CD4-positive, alpha-beta T cell treated with Interleukin-12 subunit alpha and Interleukin-12 subunit beta, for 1 hour (primary cell): Measurements from ENCODE around the gene TTC31.
"Not testable (repeated sequence)": the region's sequence is repeated elsewhere in the genome, so short reads cannot be mapped to it uniquely, and the experiment has no call there.

Experiments
- DNase-seq: peaks from one replicate; pipeline ENCODE4 v3.0.0-alpha.2; 2020

TTC31 gene

GRCh38 chr2:74482801-74483674 is at the start of gene TTC31, which contains the start of gene CCDC142:
TTC31 (plus strand) TSS chr2:74483081; CDS start chr2:74483096, 15 bp downstream.
CCDC142 (minus strand) TSS chr2:74482998; CDS start chr2:74482837, 161 bp downstream.
- DNase-seq, result peak; percentile 95

- DNase-seq, result no peak
Observed at GRCh38 chr2:74436111-74436805, 46.6 kb upstream of the TTC31 start.

- DNase-seq, result no peak
Observed at GRCh38 chr2:74436848-74437695, 45.8 kb upstream of the TTC31 start.

GRCh38 chr2:74438248-74438647 is 44.6 kb upstream of the TTC31 start:
- no peak for DNase-seq

- DNase-seq, result no peak
Observed at GRCh38 chr2:74439373-74439772, 43.5 kb upstream of the TTC31 start.

- DNase-seq, result no peak
Observed at GRCh38 chr2:74439803-74440377, 43.0 kb upstream of the TTC31 start.

- DNase-seq, result peak; percentile 46
Observed at GRCh38 chr2:74440378-74441169, 42.3 kb upstream of the TTC31 start.

- DNase-seq, result no peak
Observed at GRCh38 chr2:74441170-74441689, 41.7 kb upstream of the TTC31 start.

- peak; percentile 50 for DNase-seq
Observed at GRCh38 chr2:74441690-74442482, 41.0 kb upstream of the TTC31 start, which contains the start of gene RTKN. RTKN (minus strand) TSS chr2:74441937; CDS start chr2:74441816, 121 bp downstream.

GRCh38 chr2:74442483-74443297 is 40.2 kb upstream of the TTC31 start:
- DNase-seq, result not testable (repeated sequence)

- DNase-seq, result no peak
Observed at GRCh38 chr2:74444498-74445318, 38.2 kb upstream of the TTC31 start.

- no peak for DNase-seq
Observed at GRCh38 chr2:74447230-74447999, 35.5 kb upstream of the TTC31 start.

GRCh38 chr2:74448771-74449170 is 34.1 kb upstream of the TTC31 start:
- no peak for DNase-seq

- no peak for DNase-seq
Observed at GRCh38 chr2:74450570-74451190, 32.2 kb upstream of the TTC31 start.

- DNase-seq, result peak; percentile 99
Observed at GRCh38 chr2:74454654-74455511, 28.0 kb upstream of the TTC31 start, which contains the start of gene INO80B. INO80B (plus strand) TSS chr2:74455087; CDS start chr2:74455117, 30 bp downstream.

- DNase-seq, result no peak
Observed at GRCh38 chr2:74457129-74457548, 25.7 kb upstream of the TTC31 start.
